OCI-LY3 (cell line): ENCODE data around the gene ISOC2.
"Not testable (repeated sequence)": the region's sequence is repeated elsewhere in the genome, so short reads cannot be mapped to it uniquely, and the experiment has no call there.

Experiments
- CTCF ChIP-seq: fragments of 200-600, 300-600 bp; sonication (generic); IDR thresholded peaks from 2 replicates; pipeline ENCODE4 v1.5.1; 2014; ENCODE audit warnings: antibody characterized with exemption, low read length, low read depth
- EZH2phosphoT487 ChIP-seq: fragments of 200-600 bp; shearing (Covaris generic); IDR thresholded peaks from 2 replicates; pipeline ENCODE4 v1.6.1; 2018; ENCODE audit warnings: antibody characterized with exemption, mixed run types, low read depth

GRCh38 chr19:55409179-55409578 lies 52.3 kb downstream of the ISOC2 start:
- not testable (repeated sequence) for TF ChIP-seq CTCF, EZH2phosphoT487
